GM18951 (cell line): ENCODE data around the gene KRTAP10-2.
"Not testable (repeated sequence)": the region's sequence is repeated elsewhere in the genome, so short reads cannot be mapped to it uniquely, and the experiment has no call there.

Experiments used
- POLR2A ChIP-seq: IDR thresholded peaks from 4 replicates; pipeline ENCODE4 v1.6.1; 2011; ENCODE audit warnings: mild to moderate bottlenecking; ENCODE audit not compliant: insufficient read length, insufficient read depth; ENCODE audit errors: extremely low read depth
- in situ Hi-C: fragments of 300-500 bp; cut with MboI; formaldehyde crosslinking; loops from one replicate; pipeline ENCODE4 v1.12.0; 2022; ENCODE audit warnings: low sequenced_read_pairs, mixed read lengths, inconsistent platforms; ENCODE audit not compliant: unreplicated experiment

KRTAP10-2 gene

GRCh38 chr21:44575307-44576024, 24.2 kb upstream of the KRTAP10-2 start:
- no peak for TF ChIP-seq POLR2A
- in situ Hi-C loops: no loop called here

- TF ChIP-seq POLR2A: no peak
- in situ Hi-C loops: no loop called here
Measured at GRCh38 chr21:44574457-44575306, 23.4 kb upstream of the KRTAP10-2 start.

- in situ Hi-C loops: not testable (repeated sequence)
Measured at GRCh38 chr21:44573630-44574456, 22.5 kb upstream of the KRTAP10-2 start, which contains the start of gene KRTAP10-4. TSS of gene KRTAP10-4 (plus strand) at chr21:44573729. CDS start at chr21:44573759, 30 bp downstream.

GRCh38 chr21:44572959-44573583, 21.8 kb upstream of the KRTAP10-2 start:
- TF ChIP-seq POLR2A: no peak
- in situ Hi-C loops: no loop called here

- no peak for TF ChIP-seq POLR2A
- in situ Hi-C loops: no loop called here
Measured at GRCh38 chr21:44571844-44572782, 20.8 kb upstream of the KRTAP10-2 start.

GRCh38 chr21:44571296-44571695, 20.0 kb upstream of the KRTAP10-2 start:
- TF ChIP-seq POLR2A: no peak
- in situ Hi-C loops: no loop called here

GRCh38 chr21:44569861-44570517, 18.7 kb upstream of the KRTAP10-2 start:
- in situ Hi-C loops: no loop called here
- no peak for TF ChIP-seq POLR2A

GRCh38 chr21:44568667-44569556, 17.6 kb upstream of the KRTAP10-2 start:
- in situ Hi-C loops: no loop called here
- TF ChIP-seq POLR2A: no peak

GRCh38 chr21:44568261-44568660, 17.0 kb upstream of the KRTAP10-2 start:
- no peak for TF ChIP-seq POLR2A
- in situ Hi-C loops: no loop called here

GRCh38 chr21:44567481-44568171, 16.3 kb upstream of the KRTAP10-2 start:
- in situ Hi-C loops: no loop called here
- no peak for TF ChIP-seq POLR2A
